Fibroblast of lung (primary cell): Measurements from ENCODE around the gene SLIT3. TPM values are rescaled to one million over a fixed set of nuclear protein-coding genes. Genes with fewer than 3 reads are reported as not detected.

ENCODE experiments used
- DNase-seq, 2 donors: peaks; one replicate each; pipeline versions ENCODE4 v3.0.0 to v3.0.0-alpha.2; 2010; ENCODE audit warnings: low read depth in 2 of 2
- H2AFZ ChIP-seq: 2 replicates; pipeline ENCODE4 v1.5.1; 2012; ENCODE audit warnings: low read length, control low read depth, inconsistent platforms
- H3K27ac ChIP-seq: 2 replicates; pipeline ENCODE4 v1.5.1; 2011; ENCODE audit warnings: low read length, control low read depth; ENCODE audit not compliant: insufficient read depth
- H3K27me3 ChIP-seq: 2 replicates; pipeline ENCODE4 v1.5.1; 2011; ENCODE audit warnings: mild to moderate bottlenecking, low read length; ENCODE audit not compliant: control insufficient read depth, insufficient read depth
- H3K36me3 ChIP-seq: 2 replicates; pipeline ENCODE4 v1.5.1; 2011; ENCODE audit warnings: low read length; ENCODE audit not compliant: control insufficient read depth, insufficient read depth
- H3K4me1 ChIP-seq: 2 replicates; pipeline ENCODE4 v1.5.1; 2011; ENCODE audit warnings: low read length; ENCODE audit not compliant: control insufficient read depth, insufficient read depth; ENCODE audit errors: extremely low read depth
- H3K4me2 ChIP-seq: 2 replicates; pipeline ENCODE4 v1.5.1; 2011; ENCODE audit warnings: low read length, control low read depth; ENCODE audit not compliant: insufficient read depth; ENCODE audit errors: extremely low read depth
- H3K4me3 ChIP-seq, 4 experiments: fragments of 200-600 bp in 1 of 4; sonication (generic) in 1 of 4; replicated peaks in 1 of 4; 2 replicates each; pipeline ENCODE4 v1.5.1; 2011 to 2016; ENCODE audit warnings: low read length in 4 of 4, low read depth in 3 of 4, mild to moderate bottlenecking in 3 of 4, control low read depth in 2 of 4, inconsistent platforms in 1 of 4, mixed read lengths in 1 of 4; ENCODE audit not compliant: insufficient read depth in 1 of 4; ENCODE audit errors: control extremely low read depth in 1 of 4
- H3K79me2 ChIP-seq: 2 replicates; pipeline ENCODE4 v1.5.1; 2012; ENCODE audit warnings: mild to moderate bottlenecking, low read length, inconsistent platforms; ENCODE audit not compliant: control insufficient read depth, insufficient read depth
- H3K9ac ChIP-seq: 2 replicates; pipeline ENCODE4 v1.5.1; 2011; ENCODE audit warnings: mild to moderate bottlenecking, low read length, control low read depth; ENCODE audit not compliant: insufficient read depth
- H3K9me3 ChIP-seq: 2 replicates; pipeline ENCODE4 v1.5.1; 2012; ENCODE audit warnings: low read depth, low read length; ENCODE audit not compliant: control insufficient read depth, insufficient read depth
- H4K20me1 ChIP-seq: 2 replicates; pipeline ENCODE4 v1.5.1; 2011; ENCODE audit warnings: low read length; ENCODE audit not compliant: control insufficient read depth, insufficient read depth; ENCODE audit errors: extremely low read depth
- EZH2 ChIP-seq: IDR thresholded peaks from 2 replicates; pipeline ENCODE4 v1.5.1; 2012; ENCODE audit warnings: low read length, control low read depth, mild to moderate bottlenecking; ENCODE audit errors: missing control alignments
- polyA plus RNA-seq, 2 donors: library from polyadenylated mRNA; depleted of rRNA in 1 of 2; stranded (reverse) in 1 of 2; unstranded in 1 of 2; fragments of >200 nt; gene quantifications; 2 replicates each; pipeline ENCODE4 v1.2.1, GENCODE V29; 2011 to 2012; ENCODE audit warnings: missing spikeins in 1 of 2
- total RNA-seq: library from RNA; depleted of rRNA; stranded (reverse); fragments of >200 nt; gene quantifications from 2 replicates; pipeline ENCODE4 v1.2.1, GENCODE V29; 2014
- TF ChIP-seq, protein P1 (sequence below), 2 donors: IDR thresholded peaks in 1 of 2; conservative IDR thresholded peaks in 1 of 2; 1 replicate in 1 of 2; 2 replicates in 1 of 2; pipeline ENCODE4 v1.5.1; 2011 to 2012; ENCODE audit warnings: low read length in 2 of 2, control low read depth in 1 of 2, inconsistent platforms in 1 of 2, low read depth in 1 of 2, mild to moderate bottlenecking in 1 of 2

The SLIT3 gene
- total and polyA plus RNA-seq, 2 donors (not counting 1 experiment from before 2014, with no cell fraction given): 1.6 to 4.6 TPM

DNA sequence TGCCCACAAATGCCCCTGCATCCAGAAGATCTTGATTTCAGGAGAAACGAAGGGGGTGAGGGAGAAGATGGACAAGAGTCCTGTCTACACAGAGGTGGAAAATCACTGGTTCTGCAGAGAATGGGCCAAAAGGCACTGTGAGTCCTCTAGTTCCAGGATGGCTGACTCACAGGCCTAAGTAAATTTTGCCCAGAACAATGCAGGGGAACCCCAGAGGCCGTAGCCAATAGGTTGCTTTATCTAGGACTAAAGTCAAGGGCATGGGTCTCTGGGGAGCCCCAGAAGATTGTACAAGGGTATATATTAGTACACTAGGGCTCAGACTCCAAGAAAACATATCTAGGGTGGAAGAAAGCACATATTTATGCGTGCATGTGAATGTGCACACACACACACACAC is 98.0 kb downstream of the SLIT3 start:
- H3K4me1 ChIP-seq: no peaks in the 10 kb centered on the region
- H3K36me3 ChIP-seq: no peaks in the 10 kb centered on the region
- peak in 1 of 2 donors; percentile 35 for DNase-seq
- no peaks in the 10 kb centered on the region for H4K20me1 ChIP-seq
- H3K9me3 ChIP-seq: no peaks in the 10 kb centered on the region
- H3K27me3 ChIP-seq: no peaks in the 10 kb centered on the region
- H2AFZ ChIP-seq: no peak overlapping the region
- H3K4me2 ChIP-seq: no peak overlapping the region
- no peaks in the 10 kb centered on the region for H3K79me2 ChIP-seq
- no peak overlapping the region for H3K27ac ChIP-seq
- H3K4me3 ChIP-seq: no peak overlapping the region
- no peak for TF ChIP-seq EZH2
- TF ChIP-seq, protein P1, sequence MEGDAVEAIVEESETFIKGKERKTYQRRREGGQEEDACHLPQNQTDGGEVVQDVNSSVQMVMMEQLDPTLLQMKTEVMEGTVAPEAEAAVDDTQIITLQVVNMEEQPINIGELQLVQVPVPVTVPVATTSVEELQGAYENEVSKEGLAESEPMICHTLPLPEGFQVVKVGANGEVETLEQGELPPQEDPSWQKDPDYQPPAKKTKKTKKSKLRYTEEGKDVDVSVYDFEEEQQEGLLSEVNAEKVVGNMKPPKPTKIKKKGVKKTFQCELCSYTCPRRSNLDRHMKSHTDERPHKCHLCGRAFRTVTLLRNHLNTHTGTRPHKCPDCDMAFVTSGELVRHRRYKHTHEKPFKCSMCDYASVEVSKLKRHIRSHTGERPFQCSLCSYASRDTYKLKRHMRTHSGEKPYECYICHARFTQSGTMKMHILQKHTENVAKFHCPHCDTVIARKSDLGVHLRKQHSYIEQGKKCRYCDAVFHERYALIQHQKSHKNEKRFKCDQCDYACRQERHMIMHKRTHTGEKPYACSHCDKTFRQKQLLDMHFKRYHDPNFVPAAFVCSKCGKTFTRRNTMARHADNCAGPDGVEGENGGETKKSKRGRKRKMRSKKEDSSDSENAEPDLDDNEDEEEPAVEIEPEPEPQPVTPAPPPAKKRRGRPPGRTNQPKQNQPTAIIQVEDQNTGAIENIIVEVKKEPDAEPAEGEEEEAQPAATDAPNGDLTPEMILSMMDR (conservative IDR thresholded peaks at IDR 0.05 in 1 of 2, IDR thresholded peaks at IDR 0.05 in 1 of 2; ENCODE audit: low read depth in 1 of 2, low read length in 2 of 2): no peak
- no peak overlapping the region for H3K9ac ChIP-seq

DNA sequence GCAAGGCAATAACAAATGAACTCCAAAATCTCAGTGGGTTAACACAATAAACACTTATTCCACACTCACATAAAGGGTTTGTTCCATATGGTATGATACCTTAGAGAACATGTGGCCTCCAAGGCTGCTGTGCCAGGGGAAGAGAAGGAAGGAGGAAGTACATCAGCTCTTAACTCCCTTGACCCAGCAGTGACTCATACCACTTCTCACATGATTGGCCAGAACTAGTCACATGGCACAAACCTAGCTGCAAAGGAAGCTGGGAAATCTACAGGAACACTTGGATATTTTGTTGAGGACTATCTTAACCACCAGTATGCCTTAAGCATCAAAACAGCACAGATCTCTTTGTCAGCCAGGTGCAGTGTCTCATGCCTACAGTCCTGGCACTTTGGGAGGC is 99.3 kb downstream of the SLIT3 start:
- Histone ChIP-seq H2AFZ (no peak overlapping the region), H3K27ac (no peak overlapping the region), H3K9ac (no peak overlapping the region), H4K20me1 (no peaks in the 10 kb centered on the region), H3K27me3 (no peaks in the 10 kb centered on the region), H3K4me3 (no peak overlapping the region), H3K4me2 (no peak overlapping the region), H3K9me3 (no peaks in the 10 kb centered on the region), H3K36me3 (no peaks in the 10 kb centered on the region), H3K4me1 (no peaks in the 10 kb centered on the region), H3K79me2 (no peaks in the 10 kb centered on the region)
- no peak for DNase-seq
- no peak for TF ChIP-seq EZH2

DNA sequence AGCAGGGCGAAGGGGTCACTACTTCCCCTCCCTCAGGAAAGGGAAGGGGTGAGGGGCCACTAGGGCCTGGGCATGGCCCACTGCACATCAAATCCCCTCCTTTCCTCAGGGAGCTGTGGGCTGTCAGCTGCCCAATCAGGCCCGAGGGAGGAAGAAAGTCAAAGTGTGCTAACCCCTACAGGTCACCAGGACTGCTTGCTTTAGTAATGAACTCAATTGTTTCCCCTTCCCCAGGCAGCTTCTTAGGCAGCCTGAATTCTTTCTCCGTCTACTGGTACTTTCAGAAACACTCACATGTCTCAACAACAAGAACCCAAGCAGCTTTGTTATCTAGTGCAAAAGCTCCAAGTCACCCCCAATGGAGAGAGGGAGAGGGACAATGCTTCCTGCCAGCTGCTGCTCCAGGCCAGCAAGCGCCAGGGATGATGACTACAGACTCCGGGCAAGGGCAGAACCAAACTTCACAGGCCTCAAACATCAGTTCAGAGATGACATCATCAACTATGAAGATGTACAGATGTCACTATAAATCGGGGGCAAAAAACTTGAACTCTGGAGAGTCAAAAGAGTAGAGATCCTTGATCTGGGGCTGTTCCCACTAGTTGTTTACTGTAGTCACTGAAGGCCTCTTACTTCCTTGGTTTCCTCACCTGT is 100.7 kb downstream of the SLIT3 start:
- no peaks in the 10 kb centered on the region for H4K20me1 ChIP-seq
- H2AFZ ChIP-seq: no peak overlapping the region
- H3K4me2 ChIP-seq: no peak overlapping the region
- H3K36me3 ChIP-seq: no peaks in the 10 kb centered on the region
- TF ChIP-seq EZH2: no peak
- H3K4me3 ChIP-seq: no peak overlapping the region
- no peak overlapping the region for H3K27ac ChIP-seq
- DNase-seq: no peak
- no peaks in the 10 kb centered on the region for H3K79me2 ChIP-seq
- H3K9ac ChIP-seq: no peak overlapping the region
- H3K9me3 ChIP-seq: no peaks in the 10 kb centered on the region
- H3K4me1 ChIP-seq: no peaks in the 10 kb centered on the region
- no peaks in the 10 kb centered on the region for H3K27me3 ChIP-seq

DNA sequence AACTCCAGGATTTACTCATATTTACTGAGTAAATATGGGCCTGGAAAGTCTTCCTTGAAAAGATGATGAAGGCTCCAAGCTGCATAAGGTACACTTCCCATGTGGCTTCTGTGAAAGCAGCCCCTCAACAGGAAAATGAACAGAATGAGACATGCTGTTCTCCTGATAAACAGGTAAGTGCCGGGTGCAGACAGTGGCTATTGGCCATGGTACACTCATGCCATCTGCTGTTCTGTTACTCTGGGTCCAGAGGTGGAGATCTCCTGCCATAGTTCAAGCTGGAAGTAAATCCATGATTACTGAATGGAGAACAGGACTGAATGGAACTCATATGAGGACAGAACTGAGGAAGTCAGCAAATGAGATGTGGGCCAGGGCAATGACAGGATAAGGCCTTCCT is 103.6 kb downstream of the SLIT3 start:
- H3K27me3 ChIP-seq: no peaks in the 10 kb centered on the region
- H3K36me3 ChIP-seq: no peaks in the 10 kb centered on the region
- H3K4me2 ChIP-seq: no peak overlapping the region
- DNase-seq: no peak
- TF ChIP-seq, protein P1 (conservative IDR thresholded peaks at IDR 0.05 in 1 of 2, IDR thresholded peaks at IDR 0.05 in 1 of 2; ENCODE audit: low read depth in 1 of 2, low read length in 2 of 2): no peak
- no peak for TF ChIP-seq EZH2
- no peaks in the 10 kb centered on the region for H3K79me2 ChIP-seq
- H3K9ac ChIP-seq: no peak overlapping the region
- no peak overlapping the region for H3K27ac ChIP-seq
- H3K9me3 ChIP-seq: no peaks in the 10 kb centered on the region
- H2AFZ ChIP-seq: no peak overlapping the region
- no peaks in the 10 kb centered on the region for H4K20me1 ChIP-seq
- no peak overlapping the region for H3K4me3 ChIP-seq
- no peaks in the 10 kb centered on the region for H3K4me1 ChIP-seq
